Stimulated activated CD8-positive, alpha-beta memory T cell treated with anti-CD3 and anti-CD28 coated beads, Interleukin-7, amount 100 ng/mL, for 48 hours (primary cell): ENCODE measurements around the gene ATG4B.
"Not testable (repeated sequence)": the region's sequence is repeated elsewhere in the genome, so short reads cannot be mapped to it uniquely, and the experiment has no call there.

Source experiments
- DNase-seq, 2 donors: peaks; one replicate each; pipeline ENCODE4 v3.0.0-alpha.2; 2020; ENCODE audit warnings: low read depth in 1 of 2; ENCODE audit errors: extremely low read depth in 1 of 2

Gene ATG4B

DNA sequence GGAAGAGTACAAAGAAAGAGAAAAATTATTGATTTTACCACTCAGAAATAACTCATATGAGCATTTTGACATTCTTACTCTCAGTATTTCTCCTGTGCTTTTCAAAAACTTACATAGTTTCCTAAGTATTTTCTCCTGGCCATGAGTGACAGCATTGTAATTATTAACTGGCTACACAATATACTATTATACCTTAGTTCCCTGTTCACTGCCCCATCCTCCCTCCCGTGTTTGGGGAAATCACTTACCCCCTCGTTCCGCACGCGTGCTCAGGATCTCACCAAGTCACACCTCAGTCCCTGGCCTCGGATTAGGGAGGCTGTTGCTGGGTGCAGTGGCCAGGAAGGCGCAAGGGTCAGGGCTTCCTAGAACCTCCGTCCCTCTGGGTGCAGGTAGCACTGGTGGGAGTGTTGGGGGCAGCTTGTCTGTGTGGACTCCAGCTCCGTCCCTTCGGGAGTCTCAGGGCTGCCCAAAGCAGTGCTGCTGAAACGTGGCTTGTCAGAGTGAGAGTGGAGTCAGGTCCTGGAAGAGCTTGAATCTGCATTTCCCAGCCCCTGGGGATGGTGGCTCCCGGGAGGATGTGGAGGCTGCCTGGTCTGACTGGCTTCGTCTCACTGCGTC, 23.2 kb downstream of the ATG4B start:
- no peak for DNase-seq

DNA sequence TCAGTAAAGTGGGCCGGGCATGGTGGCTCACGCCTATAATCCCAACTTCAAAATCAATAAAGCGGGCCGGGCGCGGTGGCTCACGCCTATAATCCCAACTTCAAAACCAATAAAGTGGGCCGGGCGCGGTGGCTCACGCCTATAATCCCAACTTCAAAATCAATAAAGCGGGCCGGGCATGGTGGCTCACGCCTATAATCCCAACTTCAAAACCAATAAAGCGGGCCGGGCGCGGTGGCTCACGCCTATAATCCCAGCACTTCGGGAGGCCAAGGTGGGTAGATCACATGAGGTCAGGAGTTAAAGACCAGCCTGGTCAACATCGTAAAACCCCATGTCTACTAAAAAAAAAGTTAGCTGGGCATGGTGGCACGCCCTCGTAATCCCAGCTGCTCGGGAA, 25.2 kb downstream of the ATG4B start:
- DNase-seq: not testable (repeated sequence)

DNA sequence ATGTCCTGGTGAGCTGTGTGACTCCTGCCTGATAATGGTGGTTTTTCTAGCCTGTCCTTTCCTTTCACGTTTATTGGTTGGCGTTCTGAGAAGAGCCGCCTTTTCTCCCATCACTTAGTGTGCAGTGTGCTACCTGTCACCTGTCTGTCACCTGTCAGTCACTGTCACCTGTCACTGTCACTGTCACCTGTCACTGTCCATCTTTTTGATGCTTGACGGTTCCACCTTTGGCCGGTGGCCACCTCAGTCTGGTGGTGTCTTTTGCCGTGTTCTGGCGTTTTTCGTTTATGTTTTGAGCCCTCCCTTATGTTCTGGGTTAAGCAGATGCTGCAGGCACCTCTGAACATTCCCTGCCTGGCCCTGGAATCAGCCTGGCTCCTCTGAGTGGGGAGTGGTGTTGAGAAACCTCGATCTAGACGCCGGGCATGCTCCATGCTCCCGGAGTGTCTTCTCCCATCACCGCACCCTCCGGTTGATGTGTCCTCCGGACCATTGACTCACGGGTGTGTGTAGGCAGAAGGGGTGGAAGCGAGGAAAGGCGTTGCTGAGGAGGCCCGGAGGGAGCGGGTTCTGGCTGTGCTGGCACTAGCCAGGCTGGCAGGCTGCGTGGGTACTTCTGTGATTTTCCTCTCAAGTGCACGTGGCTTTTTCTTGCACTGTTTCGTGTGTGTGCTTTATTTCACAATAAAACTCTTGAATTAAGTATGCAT, 28.4 kb downstream of the ATG4B start:
- DNase-seq: no peak

DNA sequence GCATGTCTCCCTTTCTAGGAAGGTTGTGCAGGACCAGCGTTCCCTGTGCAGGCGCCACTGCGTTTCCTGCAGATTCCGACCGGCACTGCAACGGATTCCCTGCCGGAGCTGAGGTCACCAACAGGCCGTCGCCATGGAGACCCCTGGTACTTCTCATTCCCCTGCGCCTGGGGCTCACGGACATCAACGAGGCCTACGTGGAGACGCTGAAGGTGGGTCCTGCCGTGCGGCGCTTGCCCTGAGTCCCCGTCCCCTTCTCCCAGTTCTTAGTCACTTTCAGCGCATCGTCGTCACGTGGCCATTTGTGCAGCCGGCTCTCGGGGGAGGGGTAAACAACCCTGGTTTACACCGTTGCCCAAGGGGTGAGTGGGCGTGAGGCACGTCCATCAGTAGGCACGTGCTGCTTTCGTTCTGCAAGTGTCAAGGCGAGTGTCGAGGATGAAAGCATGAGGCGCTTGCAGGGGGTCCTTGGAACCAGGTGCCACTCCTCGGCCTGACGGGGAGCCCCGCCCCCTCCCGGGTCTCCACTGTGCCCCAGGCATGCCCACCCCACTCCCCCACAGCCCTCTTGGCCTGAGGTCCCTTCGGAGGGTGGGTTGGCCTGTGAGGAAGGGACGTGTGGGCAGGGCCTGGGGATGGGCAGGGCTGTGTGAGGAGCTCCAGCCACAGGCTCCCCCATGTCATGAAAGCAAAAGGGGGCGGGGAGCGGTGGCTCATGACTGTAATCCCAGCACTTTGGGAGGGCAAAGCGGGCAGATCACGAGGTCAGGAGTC, 29.3 kb downstream of the ATG4B start:
- DNase-seq: no peak

DNA sequence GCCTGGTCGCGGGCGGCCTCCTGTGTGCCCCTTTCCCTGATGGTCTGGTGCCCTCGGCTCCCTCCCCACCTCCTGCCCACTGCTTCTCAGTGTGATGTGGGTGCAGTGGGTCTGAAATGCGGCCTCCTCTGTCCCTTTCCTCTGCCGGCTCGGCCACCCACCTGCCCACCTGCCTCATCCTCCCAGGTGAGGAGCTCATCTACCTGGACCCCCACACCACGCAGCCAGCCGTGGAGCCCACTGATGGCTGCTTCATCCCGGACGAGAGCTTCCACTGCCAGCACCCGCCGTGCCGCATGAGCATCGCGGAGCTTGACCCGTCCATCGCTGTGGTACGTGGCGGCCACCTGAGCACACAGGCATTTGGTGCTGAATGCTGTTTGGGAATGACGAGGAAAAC, 30.9 kb downstream of the ATG4B start:
- DNase-seq: no peak

DNA sequence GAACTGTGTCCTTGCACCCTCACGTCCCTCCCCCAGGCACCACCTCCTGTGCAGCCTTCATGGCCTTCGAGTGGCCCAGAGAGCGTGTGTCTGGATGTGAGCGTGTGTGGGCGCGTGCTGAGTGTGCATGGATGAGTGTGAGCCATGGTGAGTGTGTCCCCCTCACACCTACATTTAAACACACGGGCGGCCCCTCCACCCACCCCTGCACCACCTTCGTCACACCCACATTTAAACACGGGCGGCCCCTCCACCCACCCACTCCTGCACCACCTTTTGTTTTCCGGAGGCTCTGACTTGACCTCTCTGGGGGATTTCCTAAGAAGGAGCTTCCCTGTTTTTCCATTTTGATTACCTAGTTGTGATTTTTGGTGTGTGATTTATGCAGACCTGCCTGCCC, 31.3 kb downstream of the ATG4B start:
- DNase-seq: no peak

DNA sequence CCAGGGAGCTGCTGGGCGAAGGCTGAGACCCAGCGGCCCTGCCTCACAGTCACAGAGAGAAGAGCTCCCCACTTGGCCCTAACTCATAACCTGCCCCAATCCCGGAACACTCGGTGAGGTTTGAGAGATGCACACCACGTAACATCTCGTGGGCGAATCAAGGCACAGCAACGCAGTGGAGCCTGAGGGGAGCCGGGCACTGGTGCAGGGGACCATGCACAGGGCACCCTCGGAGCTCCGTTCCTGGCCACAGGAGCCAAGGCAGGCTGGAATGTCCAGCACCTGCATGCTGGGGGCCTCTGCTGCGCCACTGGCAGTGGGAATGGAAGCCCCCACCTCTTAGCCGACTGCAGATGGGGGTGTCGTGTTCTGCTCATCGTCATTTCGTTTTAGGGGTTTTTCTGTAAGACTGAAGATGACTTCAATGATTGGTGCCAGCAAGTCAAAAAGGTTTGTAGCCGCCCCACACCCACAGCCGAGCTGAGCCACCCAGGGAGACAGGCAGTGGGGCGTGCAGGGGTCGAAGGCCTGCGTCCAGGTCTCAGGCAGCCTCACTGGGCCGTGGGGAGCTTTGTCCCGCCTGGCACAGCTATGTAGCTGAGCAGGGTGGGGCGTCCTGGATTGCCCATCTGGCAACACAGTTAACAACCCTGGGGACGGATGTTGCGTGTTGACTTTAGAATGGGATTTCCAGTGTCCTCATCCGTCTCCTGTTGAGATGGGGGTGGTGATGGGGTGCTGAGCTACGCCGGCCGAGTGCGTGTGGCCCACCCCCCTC, 33.0 kb downstream of the ATG4B start:
- DNase-seq: no peak

DNA sequence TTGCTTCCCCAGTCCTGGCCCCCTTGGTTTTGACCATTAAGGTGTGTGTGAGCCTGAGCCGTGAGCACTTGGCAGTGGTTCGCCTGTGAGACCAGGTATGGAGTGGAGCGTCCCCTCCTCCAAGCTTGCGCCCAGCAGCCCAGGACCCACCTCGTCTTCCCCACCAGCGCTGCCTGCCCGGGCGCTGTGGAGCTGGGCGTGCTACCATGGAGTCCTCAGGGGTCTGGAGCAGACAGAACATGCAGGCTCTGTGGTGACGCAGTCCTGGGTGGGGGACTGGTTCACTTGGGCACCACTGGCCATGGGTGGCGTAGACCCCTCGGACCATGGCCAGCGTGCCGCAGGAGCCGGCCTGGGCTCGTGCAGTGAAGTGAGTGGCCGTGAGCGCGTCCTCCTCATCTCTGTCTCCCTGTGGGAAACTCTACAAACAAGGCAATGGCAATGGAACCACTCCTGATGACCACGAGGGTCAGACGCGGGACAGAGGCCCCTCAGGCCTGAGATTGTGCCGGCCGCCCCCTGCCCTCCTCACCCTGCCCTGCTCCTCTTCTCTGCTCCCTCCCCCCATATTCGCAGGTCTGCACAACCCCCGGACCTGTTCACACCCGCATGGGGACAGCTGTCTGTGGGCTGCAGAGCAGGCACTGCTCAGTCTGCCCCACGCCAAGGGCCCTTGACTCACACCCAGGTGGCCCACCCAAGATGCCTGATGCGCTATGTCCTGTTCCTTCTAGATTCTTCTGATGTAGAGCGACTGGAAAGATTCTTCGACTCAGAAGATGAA, 34.2 kb downstream of the ATG4B start:
- no peak for DNase-seq

DNA sequence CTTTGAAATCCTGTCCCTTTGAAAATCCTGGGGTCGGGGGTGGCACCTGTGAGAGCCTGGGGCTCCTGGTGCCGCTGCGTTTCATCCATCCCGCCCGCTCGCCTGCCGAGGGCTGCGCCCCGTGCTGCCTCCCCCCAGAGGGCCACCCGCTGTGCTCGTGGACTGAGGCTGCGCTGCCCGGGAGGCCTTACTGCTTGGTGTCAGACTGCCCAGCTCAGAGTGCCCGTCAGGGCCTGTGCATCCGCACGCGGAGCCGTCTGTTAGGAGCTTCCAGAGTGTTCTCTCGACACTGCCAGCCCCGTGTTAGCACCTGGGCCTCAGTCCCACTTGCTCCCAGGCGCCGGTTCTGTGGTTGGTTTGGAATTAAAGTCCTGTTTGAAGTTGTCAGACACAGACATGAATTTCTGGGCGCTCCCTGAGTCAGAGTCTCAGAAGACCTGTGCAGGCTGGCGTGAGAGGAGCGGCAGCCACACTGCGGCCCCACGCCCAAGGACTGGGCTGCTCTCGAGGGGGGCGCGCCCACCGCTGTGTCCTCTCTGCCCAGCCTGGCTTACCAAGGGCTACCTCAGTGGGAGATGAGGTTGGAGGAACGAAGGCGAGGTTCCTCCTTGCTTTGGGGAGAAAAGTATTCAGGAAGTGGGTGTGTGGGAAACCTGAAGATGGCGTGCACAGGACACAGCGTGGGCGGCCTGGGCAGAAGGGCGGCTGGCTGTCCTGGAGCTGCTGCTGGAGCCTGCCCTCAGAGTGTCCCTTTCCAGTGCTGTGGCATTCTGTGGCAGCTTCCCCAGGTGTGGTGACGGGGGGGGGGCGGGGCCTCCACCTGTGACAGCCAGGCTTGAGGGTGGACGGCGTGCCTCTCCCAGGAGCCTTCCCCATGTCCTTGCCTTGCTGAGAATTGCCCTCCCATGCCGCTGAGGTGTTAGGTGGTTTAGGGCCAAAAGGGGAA, 35.0 kb downstream of the ATG4B start:
- no peak for DNase-seq

DNA sequence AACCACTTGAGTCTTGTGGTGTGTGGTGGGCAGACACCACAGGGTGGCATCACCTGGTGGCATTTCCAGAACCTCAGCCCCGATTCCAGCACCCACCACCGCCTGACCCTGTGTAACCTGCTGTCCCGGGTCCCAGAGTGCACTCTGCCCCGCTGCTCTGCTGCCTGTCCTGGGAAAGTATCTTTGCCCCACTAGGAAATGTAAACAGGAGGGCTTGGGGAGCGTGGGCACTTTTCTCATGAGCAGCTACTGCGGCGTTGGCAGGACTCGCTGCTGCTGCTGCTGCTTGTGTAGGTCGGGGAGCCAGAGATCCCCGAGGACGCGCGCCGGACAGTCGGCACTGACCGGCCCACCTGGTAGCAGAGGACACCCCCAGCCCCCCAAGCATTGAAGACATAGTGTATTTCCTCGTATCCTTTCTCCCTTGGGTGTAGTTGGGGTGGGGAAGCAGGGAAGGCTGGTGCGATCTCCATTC, 35.7 kb downstream of the ATG4B start:
- no peak for DNase-seq

DNA sequence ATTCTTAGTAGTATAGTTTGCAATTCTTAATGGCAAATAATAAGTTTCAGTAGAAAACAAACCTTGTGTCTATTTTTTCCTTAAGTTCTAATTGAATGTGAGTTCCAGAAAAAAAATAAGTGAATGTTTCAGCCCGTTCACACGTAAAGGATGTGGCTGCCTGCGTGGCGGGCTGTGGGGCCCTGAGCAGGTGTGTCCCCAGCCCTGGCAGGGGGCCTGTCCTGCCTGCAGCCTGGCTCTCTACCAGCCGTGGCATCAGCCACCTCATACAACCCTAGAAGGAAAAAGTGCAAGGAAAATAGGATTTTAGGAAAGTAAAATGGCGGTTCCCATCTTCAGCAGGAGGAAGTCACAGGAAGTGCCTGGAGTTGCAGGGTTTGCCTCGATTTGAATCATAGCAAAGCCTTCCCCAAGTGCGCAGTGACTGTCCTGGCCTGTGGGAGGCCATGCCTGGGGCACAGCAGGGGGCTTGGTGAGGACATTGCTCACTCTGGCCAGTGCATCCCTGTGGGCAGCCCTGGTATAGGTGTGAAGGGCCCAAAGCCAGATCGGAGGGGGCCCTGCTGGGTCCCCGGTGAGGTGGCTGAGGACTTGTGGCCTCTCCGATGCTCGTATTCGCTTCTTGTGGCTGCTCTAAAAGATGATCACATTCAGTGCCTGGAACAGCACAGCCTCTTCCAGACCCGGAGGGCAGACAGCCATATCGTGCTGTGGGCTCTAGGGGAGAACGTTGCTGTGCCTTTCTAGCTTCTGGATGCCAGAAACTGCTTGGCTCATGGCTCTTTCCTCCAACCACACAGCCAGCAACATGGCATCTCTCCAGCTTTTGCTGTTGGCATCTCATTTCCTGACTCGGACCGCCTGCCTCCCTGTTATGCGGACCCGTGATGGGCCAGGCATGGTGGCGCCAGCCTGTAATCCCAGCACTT, 36.6 kb downstream of the ATG4B start:
- no peak for DNase-seq

DNA sequence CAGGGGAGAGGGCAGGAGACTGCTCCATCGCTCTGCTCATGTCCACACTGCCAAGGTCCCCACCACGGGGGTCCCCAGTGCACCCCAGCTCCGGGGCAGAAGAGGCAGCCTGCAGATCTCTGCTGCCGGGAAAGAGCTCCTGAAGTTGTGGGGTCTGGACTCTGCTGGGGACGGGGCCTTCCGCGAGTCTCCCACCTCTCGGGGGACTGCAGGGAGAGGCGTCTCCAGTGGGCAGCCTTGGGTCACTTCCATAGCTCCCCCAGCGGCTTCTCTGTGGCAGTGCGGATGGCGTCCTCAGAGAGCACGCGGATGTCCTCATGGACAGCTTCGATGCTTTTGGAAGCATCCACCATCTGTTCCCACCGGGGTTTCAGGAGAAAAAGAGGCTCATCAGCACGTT, 38.4 kb downstream of the ATG4B start:
- no peak for DNase-seq

DNA sequence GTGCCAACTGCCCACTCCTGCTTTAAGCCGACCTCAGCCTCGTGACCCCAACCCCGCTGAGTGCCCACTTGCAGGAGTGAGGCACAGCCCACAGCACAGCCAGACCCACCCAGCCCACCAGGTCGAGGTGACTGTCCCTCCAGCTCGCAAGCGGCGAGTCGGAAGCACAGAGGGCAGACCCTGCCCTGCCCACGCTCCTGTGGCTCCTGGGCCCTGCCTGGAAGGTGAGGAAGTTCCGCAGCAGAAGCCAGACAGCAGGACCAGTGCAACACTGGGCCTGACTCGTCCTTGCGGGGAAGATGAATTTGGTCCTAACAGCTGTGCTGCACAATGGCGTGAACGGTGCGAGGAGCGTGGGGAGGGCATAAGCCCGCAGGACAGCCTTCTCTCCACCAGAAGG, 39.2 kb downstream of the ATG4B start:
- DNase-seq: no peak

DNA sequence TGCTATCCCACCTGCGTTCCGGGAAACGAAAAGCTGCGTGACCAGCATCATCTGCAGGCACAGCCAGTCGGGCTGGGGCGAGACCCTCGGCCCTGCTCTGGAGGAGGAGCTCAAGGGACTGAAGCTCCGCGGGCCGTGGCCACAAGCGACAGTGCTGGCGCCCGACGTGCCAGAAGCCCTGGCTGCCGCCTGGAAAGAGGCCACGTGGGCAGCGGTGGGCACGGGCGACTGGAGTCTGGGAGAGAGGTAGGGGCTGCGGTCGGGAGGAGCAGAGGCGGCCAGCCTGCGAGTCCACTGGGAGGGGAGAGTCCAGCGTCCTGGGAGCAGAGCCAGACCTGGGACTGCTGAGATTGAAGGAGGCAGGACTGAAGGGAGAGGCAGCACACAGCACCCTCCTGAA, 39.9 kb downstream of the ATG4B start:
- no peak for DNase-seq

DNA sequence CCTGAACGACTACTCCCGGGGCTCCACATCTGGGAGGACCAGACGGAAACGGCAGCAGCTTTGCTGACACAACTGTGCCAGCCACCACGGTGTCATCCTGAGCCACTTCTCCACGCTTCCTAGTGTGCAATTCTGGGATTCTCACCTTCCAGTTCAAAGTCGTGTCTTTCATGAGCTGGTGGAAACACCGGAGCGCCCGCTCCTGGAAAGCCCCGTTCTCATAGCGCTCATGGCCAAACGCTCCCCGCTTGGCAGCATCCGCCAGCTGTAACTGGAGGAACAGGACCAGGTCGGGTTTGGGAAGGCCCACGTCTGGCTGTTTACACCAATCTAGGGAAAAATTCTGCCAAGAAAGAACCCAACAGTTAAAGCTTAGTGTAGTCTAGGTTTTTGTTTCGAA, 40.8 kb downstream of the ATG4B start:
- no peak for DNase-seq

DNA sequence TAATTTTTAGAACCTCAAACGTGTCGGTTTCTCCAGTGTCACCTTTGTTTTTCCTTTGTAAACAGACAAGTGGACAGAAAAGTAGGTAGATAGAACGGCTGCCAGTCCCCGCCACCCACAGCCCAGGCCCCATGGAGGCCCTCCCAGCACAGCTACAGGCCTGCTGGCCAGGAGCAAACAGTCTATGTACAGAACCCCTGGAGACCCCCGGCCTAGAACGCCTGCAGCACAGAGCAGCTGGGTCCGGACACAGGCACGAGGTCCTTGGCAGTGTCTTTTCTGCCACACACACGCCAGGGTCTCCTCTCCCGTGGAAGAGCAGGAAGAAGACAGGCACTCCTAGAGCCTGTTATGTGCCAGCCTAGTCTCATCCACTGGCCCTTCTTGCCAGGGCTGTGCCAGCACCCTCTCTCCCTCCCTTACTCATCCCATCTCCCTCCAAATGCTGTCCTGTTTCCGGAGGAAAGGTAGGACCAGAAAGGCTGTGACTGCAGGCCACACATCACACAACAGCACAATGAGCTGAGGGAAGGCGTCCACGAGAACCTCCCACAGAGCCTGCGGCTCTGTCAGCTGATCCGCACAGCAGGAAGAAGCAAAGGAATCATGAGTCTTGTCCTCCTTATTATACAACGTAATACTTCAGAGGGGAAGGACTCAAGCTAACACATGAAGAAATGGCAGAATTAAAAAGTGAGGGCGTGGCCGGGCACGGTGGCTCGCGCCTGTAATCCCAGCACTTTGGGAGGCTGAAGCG, 41.5 kb downstream of the ATG4B start:
- no peak for DNase-seq

DNA sequence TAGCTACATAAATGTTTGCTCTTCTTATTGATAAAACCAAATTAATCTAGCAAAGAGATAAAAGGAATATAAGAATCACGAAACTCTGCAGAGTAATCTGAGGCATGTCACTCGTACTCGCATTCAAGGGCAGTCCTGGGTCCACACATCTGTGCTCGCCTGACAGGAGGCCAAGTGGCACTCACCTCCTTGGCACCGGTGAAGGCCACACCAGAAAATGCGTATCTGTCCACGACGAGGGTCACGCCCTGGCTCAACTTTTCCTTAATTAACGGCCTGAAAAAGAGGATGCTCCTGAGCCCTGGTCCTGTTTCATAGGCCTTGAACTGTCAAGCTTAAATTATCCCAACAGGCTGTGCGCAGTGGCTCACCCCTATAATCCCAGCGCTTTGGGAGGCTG, 42.6 kb downstream of the ATG4B start:
- DNase-seq: no peak
